Neural progenitor cell (in vitro differentiated cells): Measurements from ENCODE around the gene TRIM3. TPM values are rescaled to one million over a fixed set of nuclear protein-coding genes. Genes with fewer than 3 reads are reported as not detected.

Experiments used
- DNase-seq: peaks from one replicate; pipeline ENCODE4 v3.0.0-alpha.2; 2016; ENCODE audit warnings: low spot score
- H2AFZ ChIP-seq: fragments of 200-600 bp; sonication (generic); replicated peaks from 2 replicates; pipeline ENCODE4 v1.6.1; 2016; ENCODE audit warnings: antibody characterized with exemption
- H3F3A ChIP-seq: fragments of 200-600 bp; sonication (generic); 2 replicates; pipeline ENCODE4 v1.6.1; 2016; ENCODE audit warnings: antibody characterized with exemption, low read depth
- H3K27ac ChIP-seq: fragments of 200-600 bp; sonication (generic); 2 replicates; pipeline ENCODE4 v1.5.1; 2016; ENCODE audit warnings: mild to moderate bottlenecking
- H3K27me3 ChIP-seq: fragments of 200-600 bp; sonication (generic); 2 replicates; pipeline ENCODE4 v1.6.1; 2016; ENCODE audit warnings: mild to moderate bottlenecking, moderate library complexity
- H3K36me3 ChIP-seq: fragments of 200-600 bp; sonication (generic); 2 replicates; pipeline ENCODE4 v1.5.1; 2016
- H3K4me1 ChIP-seq: fragments of 200-600 bp; sonication (generic); 2 replicates; pipeline ENCODE4 v1.6.1; 2016; ENCODE audit warnings: mixed run types
- H3K4me2 ChIP-seq: fragments of 200-600 bp; sonication (generic); 2 replicates; pipeline ENCODE4 v1.6.1; 2016
- H3K4me3 ChIP-seq: fragments of 200-600 bp; sonication (generic); 2 replicates; pipeline ENCODE4 v1.5.1; 2016
- H3K79me2 ChIP-seq: fragments of 200-600 bp; sonication (generic); 2 replicates; pipeline ENCODE4 v1.6.1; 2016; ENCODE audit warnings: low read depth
- H3K9ac ChIP-seq: fragments of 200-600 bp; sonication (generic); 2 replicates; pipeline ENCODE4 v1.6.1; 2016
- H3K9me3 ChIP-seq: fragments of 200-600 bp; sonication (generic); 2 replicates; pipeline ENCODE4 v1.5.1; 2016; ENCODE audit warnings: low read depth
- H4K20me1 ChIP-seq: fragments of 200-600 bp; sonication (generic); 2 replicates; pipeline ENCODE4 v1.6.1; 2016; ENCODE audit warnings: low read depth
- H3K27ac Mint-ChIP-seq: 3 replicates; pipeline ENCODE4 v1.8.0; 2021; ENCODE audit warnings: mixed read lengths
- H3K27me3 Mint-ChIP-seq: 2 replicates; pipeline ENCODE4 v1.8.0; 2022; ENCODE audit warnings: low read depth, mild to moderate bottlenecking, inconsistent platforms, moderate library complexity, mixed read lengths; ENCODE audit not compliant: insufficient read depth
- H3K36me3 Mint-ChIP-seq: 3 replicates; pipeline ENCODE4 v1.8.0; 2021; ENCODE audit warnings: mixed read lengths
- H3K4me1 Mint-ChIP-seq: 3 replicates; pipeline ENCODE4 v1.8.0; 2021; ENCODE audit warnings: mixed read lengths
- H3K4me3 Mint-ChIP-seq: 3 replicates; pipeline ENCODE4 v1.8.0; 2021; ENCODE audit warnings: mild to moderate bottlenecking, moderate library complexity, mixed read lengths
- H3K9me3 Mint-ChIP-seq: 3 replicates; pipeline ENCODE4 v1.8.0; 2020; ENCODE audit warnings: mixed read lengths
- CTCF ChIP-seq: fragments of 200-600 bp; sonication (generic); IDR thresholded peaks from 2 replicates; pipeline ENCODE4 v1.5.1; 2017; ENCODE audit warnings: antibody characterized with exemption, mild to moderate bottlenecking
- EZH2 ChIP-seq: fragments of 200-600 bp; sonication (generic); IDR thresholded peaks from 2 replicates; pipeline ENCODE4 v1.6.1; 2017; ENCODE audit warnings: antibody characterized with exemption, mild to moderate bottlenecking, moderate library complexity
- EZH2phosphoT487 ChIP-seq: fragments of 200-600 bp; sonication (generic); IDR thresholded peaks from 2 replicates; pipeline ENCODE4 v1.6.1; 2017; ENCODE audit warnings: antibody characterized with exemption
- total RNA-seq: library from RNA; depleted of rRNA; stranded (reverse); fragments of >200 nt; gene quantifications from 2 replicates; pipeline ENCODE4 v1.2.3, GENCODE V29; 2015; ENCODE audit warnings: low replicate concordance

TRIM3 gene
- total RNA-seq, 1 donor from 2014 or later: 16.1 TPM

GRCh38 chr11:6405052-6405667 lies 68.6 kb downstream of the TRIM3 start:
- peak overlapping the region; percentile 88 for H3K27ac Mint-ChIP-seq
- no peak overlapping the region for H3K4me3 Mint-ChIP-seq

GRCh38 chr11:6404342-6405051 lies 69.2 kb downstream of the TRIM3 start:
- Mint-ChIP-seq H3K27me3 (peaks cover 2% of the 10 kb centered on the region), H3K27ac (peak overlapping the region; percentile 88), H3K4me1 (peaks cover 38% of the 10 kb centered on the region), H3K4me3 (peak overlapping the region; percentile 50), H3K36me3 (peaks cover 26% of the 10 kb centered on the region), H3K9me3 (no peaks in the 10 kb centered on the region)
- Histone ChIP-seq H3F3A (peaks cover 15% of the 10 kb centered on the region), H3K79me2 (no peaks in the 10 kb centered on the region), H3K36me3 (no peaks in the 10 kb centered on the region), H4K20me1 (peaks cover 25% of the 10 kb centered on the region), H3K9me3 (no peaks in the 10 kb centered on the region), H3K4me3 (no peak overlapping the region), H3K4me1 (peaks cover 10% of the 10 kb centered on the region), H3K4me2 (peak overlapping the region; percentile 65), H3K27me3 (no peaks in the 10 kb centered on the region), H3K27ac (peak overlapping the region; percentile 27), H3K9ac (no peak overlapping the region), H2AFZ (no peak overlapping the region)
- TF ChIP-seq CTCF (no peak), EZH2phosphoT487 (no peak), EZH2 (no peak)
- peak; percentile 60 for DNase-seq

More at GRCh38 chr11:6405052-6405667, 68.6 kb downstream of the TRIM3 start:
- no peaks in the 10 kb centered on the region for H3K36me3 ChIP-seq
- Mint-ChIP-seq H3K36me3 (peaks cover 23% of the 10 kb centered on the region), H3K27me3 (peaks cover 2% of the 10 kb centered on the region), H3K9me3 (no peaks in the 10 kb centered on the region), H3K4me1 (peaks cover 35% of the 10 kb centered on the region)
- peak overlapping the region; percentile 27 for H3K27ac ChIP-seq
- peak overlapping the region; percentile 65 for H3K4me2 ChIP-seq
- H2AFZ ChIP-seq: no peak overlapping the region
- H3K79me2 ChIP-seq: no peaks in the 10 kb centered on the region
- no peaks in the 10 kb centered on the region for H3K9me3 ChIP-seq
- peaks cover 10% of the 10 kb centered on the region for H3K4me1 ChIP-seq
- H4K20me1 ChIP-seq: peaks cover 25% of the 10 kb centered on the region
- no peaks in the 10 kb centered on the region for H3K27me3 ChIP-seq
- no peak overlapping the region for H3K4me3 ChIP-seq
- peak; percentile 90 for DNase-seq
- H3K9ac ChIP-seq: no peak overlapping the region
- no peak for TF ChIP-seq CTCF
- no peak for TF ChIP-seq EZH2
- TF ChIP-seq EZH2phosphoT487: no peak
- H3F3A ChIP-seq: peaks cover 15% of the 10 kb centered on the region

GRCh38 chr11:6403539-6403938 lies 70.2 kb downstream of the TRIM3 start:
- Mint-ChIP-seq H3K9me3 (no peaks in the 10 kb centered on the region), H3K4me3 (no peak overlapping the region), H3K4me1 (peaks cover 47% of the 10 kb centered on the region), H3K27me3 (peaks cover 2% of the 10 kb centered on the region), H3K36me3 (peaks cover 29% of the 10 kb centered on the region), H3K27ac (no peak overlapping the region)
- H3K79me2 ChIP-seq: no peaks in the 10 kb centered on the region
- no peak overlapping the region for H3K9ac ChIP-seq
- H3K27me3 ChIP-seq: no peaks in the 10 kb centered on the region
- no peak overlapping the region for H2AFZ ChIP-seq
- no peak overlapping the region for H3K4me3 ChIP-seq
- H3F3A ChIP-seq: peaks cover 15% of the 10 kb centered on the region
- peaks cover 25% of the 10 kb centered on the region for H4K20me1 ChIP-seq
- no peak overlapping the region for H3K27ac ChIP-seq
- no peaks in the 10 kb centered on the region for H3K9me3 ChIP-seq
- no peak overlapping the region for H3K4me2 ChIP-seq
- DNase-seq: no peak
- no peaks in the 10 kb centered on the region for H3K36me3 ChIP-seq
- H3K4me1 ChIP-seq: peaks cover 10% of the 10 kb centered on the region
- no peak for TF ChIP-seq CTCF
- no peak for TF ChIP-seq EZH2phosphoT487
- no peak for TF ChIP-seq EZH2
